ENCODE measurements around the gene CLDN4. TPM values are rescaled to one million over a fixed set of nuclear protein-coding genes. Genes with fewer than 3 reads are reported as not detected.
A peak's percentile ranks its signal among the peaks of the same experiment; 100 is the strongest.

CLDN4 gene
- total RNA-seq, 1 experiment from 2014 or later = 2.1 TPM

- Histone ChIP-seq H3K27me3 (ENCODE audit: control insufficient read depth, insufficient read depth, low read length) (no peaks in the 10 kb centered on the region), H3K36me3 (replicated peaks; ENCODE audit: control insufficient read depth, insufficient read depth, low read length) (no peaks in the 10 kb centered on the region), H3K4me3 (ENCODE audit: insufficient read depth, low read depth, low read length) (no peak overlapping the region)
- peak; percentile 84 for DNase-seq
Observed at GRCh38 chr7:73865738-73866445, 35.1 kb downstream of the CLDN4 start.

GRCh38 chr7:73866446-73866767, 35.6 kb downstream of the CLDN4 start:
- no peaks in the 10 kb centered on the region for H3K36me3 ChIP-seq (replicated peaks; ENCODE audit: control insufficient read depth, insufficient read depth, low read length)
- H3K27me3 ChIP-seq (ENCODE audit: control insufficient read depth, insufficient read depth, low read length) = no peaks in the 10 kb centered on the region
- no peak for DNase-seq
- H3K4me3 ChIP-seq (ENCODE audit: insufficient read depth, low read depth, low read length) = no peak overlapping the region

DNA sequence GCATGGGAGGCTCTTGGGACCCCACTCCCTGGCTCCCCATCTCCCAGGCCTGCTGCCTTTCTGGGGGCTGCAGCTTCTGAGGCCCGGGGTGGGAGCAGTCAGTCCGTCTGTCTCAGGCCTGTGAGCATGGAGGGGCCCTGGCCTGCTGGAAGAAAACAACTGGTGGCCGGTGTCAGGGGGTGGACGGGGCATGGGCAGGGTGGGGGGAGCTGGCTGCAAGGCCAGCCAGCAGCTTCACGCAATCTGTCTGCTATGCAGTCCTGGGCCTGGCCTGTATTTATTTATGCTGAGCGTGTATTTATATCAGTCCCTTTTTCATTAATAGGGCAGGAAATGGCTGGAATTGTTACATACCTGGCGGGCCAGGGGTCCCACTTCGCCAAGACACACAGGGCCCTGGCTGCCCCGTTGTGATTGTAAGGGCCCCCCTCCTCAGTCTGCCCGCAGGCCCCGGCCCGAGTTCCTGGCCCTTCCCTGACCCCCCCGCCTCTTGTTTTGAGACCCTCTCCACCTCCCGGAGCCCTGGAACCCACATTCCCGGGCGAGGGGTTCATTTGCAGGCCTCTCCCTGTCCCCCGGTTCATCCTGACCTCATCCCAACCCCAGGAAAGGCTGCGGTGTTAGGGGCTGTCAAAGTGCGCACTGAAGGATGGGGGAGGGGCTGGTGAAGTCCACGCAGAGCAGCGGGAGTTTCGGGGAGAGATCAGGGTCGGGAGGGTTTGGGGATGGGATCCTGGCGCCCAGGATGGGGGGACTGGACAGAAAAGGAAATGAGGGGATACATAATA, 38.4 kb downstream of the CLDN4 start:
- Histone ChIP-seq H3K4me3 (ENCODE audit: insufficient read depth, low read depth, low read length) (no peak overlapping the region), H3K27me3 (ENCODE audit: control insufficient read depth, insufficient read depth, low read length) (no peaks in the 10 kb centered on the region), H3K36me3 (replicated peaks; ENCODE audit: control insufficient read depth, insufficient read depth, low read length) (no peaks in the 10 kb centered on the region)
- DNase-seq = peak; percentile 66

DNA sequence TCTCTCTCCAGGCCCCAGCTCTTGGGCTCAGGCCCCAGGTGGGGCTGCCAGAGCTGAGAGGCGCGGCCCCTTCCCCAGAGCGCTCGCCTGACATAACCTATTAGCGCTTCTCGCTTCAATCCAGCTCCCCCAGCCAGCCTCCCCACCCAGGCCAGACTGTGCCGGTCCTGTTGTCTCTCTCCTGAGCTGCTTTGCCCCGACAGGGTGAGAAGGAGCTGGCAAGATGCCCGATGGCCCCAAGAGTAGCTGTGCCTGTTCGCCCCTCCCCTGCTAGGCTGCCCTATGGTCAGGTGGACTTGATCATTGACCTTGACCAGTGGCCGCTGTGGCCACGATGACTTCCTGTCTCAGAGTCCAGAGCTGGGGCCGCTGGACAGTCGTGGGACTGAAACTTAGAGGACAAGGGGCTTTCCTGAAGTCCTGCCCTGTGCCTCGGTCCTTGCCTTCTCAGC, 39.3 kb downstream of the CLDN4 start:
- no peak overlapping the region for H3K4me3 ChIP-seq (ENCODE audit: insufficient read depth, low read depth, low read length)
- H3K36me3 ChIP-seq (replicated peaks; ENCODE audit: control insufficient read depth, insufficient read depth, low read length) = no peaks in the 10 kb centered on the region
- no peaks in the 10 kb centered on the region for H3K27me3 ChIP-seq (ENCODE audit: control insufficient read depth, insufficient read depth, low read length)
- DNase-seq = peak; percentile 74

- peak; percentile 52 for DNase-seq
- Histone ChIP-seq H3K27me3 (ENCODE audit: control insufficient read depth, insufficient read depth, low read length) (no peaks in the 10 kb centered on the region), H3K36me3 (replicated peaks; ENCODE audit: control insufficient read depth, insufficient read depth, low read length) (no peaks in the 10 kb centered on the region), H3K4me3 (ENCODE audit: insufficient read depth, low read depth, low read length) (no peak overlapping the region)
Observed at GRCh38 chr7:73871163-73872011, 40.6 kb downstream of the CLDN4 start.

DNA sequence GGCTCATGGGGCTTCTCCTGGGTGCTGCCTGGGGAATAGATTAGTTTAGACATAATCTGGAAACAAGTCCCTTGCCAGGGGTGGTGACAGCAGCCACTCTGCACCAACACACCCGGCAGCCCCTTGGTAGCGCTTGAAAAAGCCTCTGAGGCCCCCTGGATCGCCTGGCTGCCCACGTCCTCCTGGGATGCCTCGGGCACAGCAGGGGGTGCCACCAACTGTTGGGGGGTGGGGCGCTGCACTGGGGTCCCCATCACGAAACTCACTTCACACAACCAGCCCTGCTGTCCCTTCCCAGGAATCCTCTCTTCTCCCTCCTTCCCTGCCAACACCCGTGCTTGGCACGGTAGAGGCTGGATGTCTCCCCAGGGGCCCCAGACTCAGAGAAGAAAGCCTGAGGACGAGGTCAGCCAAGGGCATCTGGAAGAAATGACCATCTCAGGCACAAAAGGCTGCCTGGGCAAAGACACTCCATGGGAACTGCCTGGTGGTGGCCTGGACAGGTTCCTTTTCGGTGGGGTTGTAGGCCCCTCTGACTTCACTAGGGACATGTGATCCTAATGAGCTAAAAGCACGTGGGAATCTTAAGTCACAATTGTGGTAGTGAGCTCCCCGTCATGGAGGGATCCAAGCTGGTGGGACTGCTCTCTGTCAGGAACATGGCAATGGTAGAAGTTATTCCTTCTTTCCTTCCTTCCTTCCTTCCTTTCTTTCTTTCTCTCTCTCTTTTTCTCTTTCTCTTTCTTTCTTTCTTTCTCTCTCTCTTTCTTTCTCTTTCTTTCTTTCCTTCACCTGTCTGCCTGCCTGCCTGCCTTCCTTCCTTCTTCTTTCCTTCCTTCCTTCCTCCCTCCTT, 41.5 kb downstream of the CLDN4 start:
- H3K27me3 ChIP-seq (ENCODE audit: control insufficient read depth, insufficient read depth, low read length) = no peaks in the 10 kb centered on the region
- H3K36me3 ChIP-seq (replicated peaks; ENCODE audit: control insufficient read depth, insufficient read depth, low read length) = no peaks in the 10 kb centered on the region
- no peak overlapping the region for H3K4me3 ChIP-seq (ENCODE audit: insufficient read depth, low read depth, low read length)
- peak; percentile 58 for DNase-seq

DNA sequence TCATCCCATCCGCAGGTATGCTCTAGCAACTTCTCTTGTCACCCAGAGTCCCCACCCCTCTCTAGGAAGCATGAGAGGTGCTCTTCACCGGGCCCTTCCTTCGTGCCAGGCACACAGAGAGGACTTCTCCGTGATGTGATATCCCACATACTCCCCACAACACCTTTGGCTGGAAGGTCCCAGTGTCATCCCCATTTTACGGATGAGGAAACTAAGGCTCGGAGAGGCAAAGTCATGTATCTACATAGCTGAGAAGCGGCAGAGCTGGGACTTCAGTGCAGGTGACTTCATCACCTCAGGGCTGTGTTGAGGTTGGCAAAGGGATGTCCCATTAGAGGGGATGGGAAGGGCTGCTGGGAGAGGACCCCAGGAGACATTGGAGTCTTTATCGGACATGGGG, 45.6 kb downstream of the CLDN4 start:
- H3K27me3 ChIP-seq (ENCODE audit: control insufficient read depth, insufficient read depth, low read length) = no peaks in the 10 kb centered on the region
- H3K36me3 ChIP-seq (replicated peaks; ENCODE audit: control insufficient read depth, insufficient read depth, low read length) = no peaks in the 10 kb centered on the region
- H3K4me3 ChIP-seq (ENCODE audit: insufficient read depth, low read depth, low read length) = no peak overlapping the region
- peak; percentile 33 for DNase-seq

DNA sequence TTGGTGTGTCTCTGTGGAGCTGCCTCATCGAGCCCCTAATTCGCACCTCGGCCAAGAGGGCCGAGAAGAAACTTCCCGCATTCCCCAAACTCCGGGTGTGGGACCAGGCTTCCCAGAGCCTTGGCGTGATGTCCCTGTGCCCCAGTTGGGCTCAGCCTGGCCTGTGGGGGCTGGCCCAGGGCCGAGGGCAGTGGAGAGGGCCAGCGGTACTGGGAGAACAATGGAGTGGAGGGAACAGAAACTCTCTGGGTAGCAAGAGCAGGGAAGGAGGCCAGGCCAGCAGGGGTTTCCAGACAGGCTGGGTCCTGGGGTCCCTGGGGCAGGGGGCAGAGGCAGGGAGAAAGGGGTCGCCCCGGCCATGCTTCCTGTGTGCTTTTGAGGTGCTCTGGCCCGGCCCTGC, 46.2 kb downstream of the CLDN4 start:
- Histone ChIP-seq H3K27me3 (ENCODE audit: control insufficient read depth, insufficient read depth, low read length) (no peaks in the 10 kb centered on the region), H3K36me3 (replicated peaks; ENCODE audit: control insufficient read depth, insufficient read depth, low read length) (no peaks in the 10 kb centered on the region), H3K4me3 (ENCODE audit: insufficient read depth, low read depth, low read length) (no peak overlapping the region)
- peak; percentile 52 for DNase-seq

DNA sequence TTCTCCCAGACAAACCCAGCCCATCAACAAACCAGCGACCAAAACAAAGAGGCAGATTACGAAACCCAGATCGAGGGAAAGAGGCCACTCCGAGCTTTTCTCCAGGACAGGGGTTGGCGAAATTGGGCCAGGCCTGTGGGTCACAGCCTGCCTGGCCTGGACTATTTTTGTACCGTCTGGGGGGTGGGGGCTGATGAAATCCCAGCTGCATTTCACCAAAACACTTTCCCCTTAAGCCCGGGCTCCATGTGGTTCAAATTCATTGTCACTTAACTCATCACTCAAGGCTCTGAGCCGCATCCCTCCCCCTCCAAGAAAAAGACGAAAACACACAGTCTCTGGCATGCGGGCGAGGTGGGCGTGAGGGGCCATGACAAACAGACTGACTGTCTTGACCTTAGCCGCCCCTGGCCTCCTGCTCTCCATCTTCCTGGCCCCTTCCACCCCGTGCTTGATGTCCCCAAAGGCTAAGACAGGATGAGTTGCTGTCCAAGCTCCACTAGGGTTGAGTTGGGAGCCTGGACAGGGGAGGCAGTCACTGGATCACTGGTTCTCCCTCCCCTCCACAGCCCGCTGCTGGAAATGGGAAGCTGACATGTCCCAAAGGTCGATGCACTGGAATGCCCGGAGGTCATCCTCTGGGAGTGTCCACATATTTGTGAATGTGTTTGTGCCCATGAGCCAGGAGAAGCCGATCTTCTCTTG, 49.3 kb downstream of the CLDN4 start:
- Histone ChIP-seq H3K4me3 (ENCODE audit: insufficient read depth, low read depth, low read length) (no peak overlapping the region), H3K27me3 (ENCODE audit: control insufficient read depth, insufficient read depth, low read length) (no peaks in the 10 kb centered on the region)
- no peak for DNase-seq

DNA sequence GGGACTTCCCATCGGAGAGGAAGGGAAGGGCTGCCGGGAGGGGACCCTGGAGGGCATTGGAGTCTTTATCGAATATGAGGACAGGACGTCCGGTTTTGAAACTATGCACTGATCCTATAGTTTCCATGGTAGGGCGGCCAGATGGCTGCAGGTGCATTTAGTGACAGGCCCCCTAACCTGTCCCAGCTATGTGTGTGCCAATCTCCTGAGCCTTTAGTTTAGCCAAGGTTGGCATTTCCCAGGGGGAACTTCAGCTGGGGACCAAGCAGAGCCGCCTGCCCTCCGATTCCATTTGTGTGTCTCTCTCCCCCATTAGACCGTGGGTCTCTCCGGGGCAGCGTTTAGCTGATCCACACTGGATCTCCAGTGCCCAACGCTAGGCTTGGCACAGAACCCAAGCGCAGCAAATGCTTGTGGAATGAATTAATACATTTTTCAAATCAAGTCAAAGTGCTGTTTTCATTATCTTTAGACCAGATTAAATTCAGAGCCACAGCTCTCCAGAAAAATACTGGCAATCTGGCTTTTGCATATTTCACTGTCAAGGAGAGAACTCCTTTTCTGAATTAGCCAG, 50.0 kb downstream of the CLDN4 start:
- H3K4me3 ChIP-seq (ENCODE audit: insufficient read depth, low read depth, low read length) = no peak overlapping the region
- no peaks in the 10 kb centered on the region for H3K27me3 ChIP-seq (ENCODE audit: control insufficient read depth, insufficient read depth, low read length)
- no peak for DNase-seq
- no peaks in the 10 kb centered on the region for H3K36me3 ChIP-seq (replicated peaks; ENCODE audit: control insufficient read depth, insufficient read depth, low read length)

More for the DNA sequence above, 49.3 kb downstream of the CLDN4 start:
- no peaks in the 10 kb centered on the region for H3K36me3 ChIP-seq (replicated peaks; ENCODE audit: control insufficient read depth, insufficient read depth, low read length)

DNA sequence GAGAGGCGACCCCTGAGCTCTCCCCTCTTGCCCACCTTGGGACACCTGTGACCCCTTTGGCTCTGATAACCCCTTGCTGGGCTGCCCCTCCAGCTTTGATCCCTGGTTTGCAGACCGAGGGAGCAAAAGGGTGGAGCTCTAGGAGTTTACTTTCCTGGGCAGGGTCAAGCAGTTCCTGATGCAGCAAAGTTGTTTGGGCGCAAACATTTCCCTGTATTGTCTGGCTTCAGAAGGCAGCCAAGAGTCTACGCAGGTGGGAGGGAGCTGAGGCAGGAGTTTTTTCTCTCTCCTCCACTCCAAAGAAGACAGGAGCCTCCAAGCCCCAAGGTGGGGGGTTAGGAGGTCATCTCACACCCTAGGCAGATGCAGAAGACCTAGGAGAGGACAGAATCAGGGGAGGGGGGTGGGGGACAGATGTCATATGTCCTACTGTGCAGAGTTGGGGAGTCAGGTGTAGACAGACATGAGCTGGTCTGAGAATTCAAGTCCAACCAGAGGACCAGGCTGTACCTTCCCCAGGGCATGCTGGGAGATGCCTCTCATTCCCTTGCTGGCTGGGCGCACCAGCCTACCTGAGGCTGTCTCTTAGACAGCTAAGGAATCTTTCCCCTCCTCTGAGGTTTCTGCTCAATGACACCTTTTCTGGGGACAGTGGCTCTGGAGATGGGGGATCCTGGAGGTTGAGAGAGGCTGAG, 50.7 kb downstream of the CLDN4 start:
- no peak overlapping the region for H3K4me3 ChIP-seq (ENCODE audit: insufficient read depth, low read depth, low read length)
- no peak for DNase-seq
- no peaks in the 10 kb centered on the region for H3K36me3 ChIP-seq (replicated peaks; ENCODE audit: control insufficient read depth, insufficient read depth, low read length)
- no peaks in the 10 kb centered on the region for H3K27me3 ChIP-seq (ENCODE audit: control insufficient read depth, insufficient read depth, low read length)

GRCh38 chr7:73882047-73882402, 51.2 kb downstream of the CLDN4 start:
- no peak for DNase-seq
- H3K27me3 ChIP-seq (ENCODE audit: control insufficient read depth, insufficient read depth, low read length) = no peaks in the 10 kb centered on the region
- no peaks in the 10 kb centered on the region for H3K36me3 ChIP-seq (replicated peaks; ENCODE audit: control insufficient read depth, insufficient read depth, low read length)
- H3K4me3 ChIP-seq (ENCODE audit: insufficient read depth, low read depth, low read length) = no peak overlapping the region
